K562 (cell line): ENCODE measurements around the gene DNAJB12. TPM values are rescaled to one million over a fixed set of nuclear protein-coding genes. Genes with fewer than 3 reads are reported as not detected.

Experiments
- BHLHE40 ChIP-seq: IDR thresholded peaks from 2 replicates; pipeline ENCODE4 v1.6.1; 2011; ENCODE audit warnings: low read length, improper control_type of control experiment
- CXXC5 ChIP-seq: fragments of 250-450 bp; sonication (Bioruptor Pico); IDR thresholded peaks from 2 replicates; pipeline ENCODE4 v1.8.0; 2022; ENCODE audit warnings: inconsistent platforms, mild to moderate bottlenecking, moderate library complexity
- FOS ChIP-seq: IDR thresholded peaks from 3 replicates; pipeline ENCODE4 v1.6.1; 2011; ENCODE audit not compliant: insufficient read length; ENCODE audit errors: extremely low read depth
- FOXP1 ChIP-seq: sonication (generic); formaldehyde crosslinking; IDR thresholded peaks from 2 replicates; pipeline ENCODE4 v1.8.0; 2022; ENCODE audit warnings: mild to moderate bottlenecking, missing genetic modification reagents
- HOMEZ ChIP-seq: fragments of 250-450 bp; sonication (Bioruptor Pico); IDR thresholded peaks from 2 replicates; pipeline ENCODE4 v1.4.0; 2020; ENCODE audit warnings: mild to moderate bottlenecking, moderate library complexity
- MEIS2 ChIP-seq: fragments of 450-650 bp; IDR thresholded peaks from 2 replicates; pipeline ENCODE4 v1.6.1; 2014; ENCODE audit warnings: mild to moderate bottlenecking; ENCODE audit not compliant: partially characterized antibody
- NCOA1 ChIP-seq: fragments of 450-650 bp; IDR thresholded peaks from 2 replicates; pipeline ENCODE4 v1.6.1; 2016; ENCODE audit warnings: low read depth
- NFXL1 ChIP-seq: fragments of 450-650 bp; formaldehyde crosslinking; IDR thresholded peaks from 2 replicates; pipeline ENCODE4 v1.4.0; 2021; ENCODE audit warnings: mild to moderate bottlenecking
- RBBP5 ChIP-seq: fragments of 200-600 bp; sonication (generic); IDR thresholded peaks from 2 replicates; pipeline ENCODE4 v1.6.1; 2012; ENCODE audit warnings: borderline replicate concordance, mild to moderate bottlenecking, low read length, control low read depth, inconsistent platforms; ENCODE audit not compliant: insufficient read depth, poor library complexity, severe bottlenecking
- SMAD3 ChIP-seq: fragments of 450-650 bp; formaldehyde crosslinking; conservative IDR thresholded peaks from 2 replicates; pipeline ENCODE4 v1.4.0; 2020; ENCODE audit warnings: mild to moderate bottlenecking
- STAT5A ChIP-seq: IDR thresholded peaks from 2 replicates; pipeline ENCODE4 v1.6.1; 2012; ENCODE audit warnings: low read length, inconsistent platforms, borderline replicate concordance
- TOE1 ChIP-seq, 2 experiments: fragments of 450-650 bp in 1 of 2; sonication (generic) in 1 of 2; formaldehyde crosslinking in 1 of 2; IDR thresholded peaks; 2 replicates each; pipeline versions ENCODE4 v1.7.1 to v1.8.0; 2016 to 2022; ENCODE audit warnings: borderline replicate concordance in 2 of 2, mild to moderate bottlenecking in 2 of 2, antibody characterized with exemption in 1 of 2, inconsistent platforms in 1 of 2, low read depth in 1 of 2, missing genetic modification reagents in 1 of 2, moderate library complexity in 1 of 2
- TSC22D4 ChIP-seq: fragments of 450-650 bp; IDR thresholded peaks from 2 replicates; pipeline ENCODE4 v1.6.1; 2016; ENCODE audit warnings: missing genetic modification characterization, missing biosample characterization, control low read depth
- ZFX ChIP-seq: sonication (generic); formaldehyde crosslinking; IDR thresholded peaks from 2 replicates; pipeline ENCODE4 v1.8.0; 2022; ENCODE audit warnings: mild to moderate bottlenecking, missing genetic modification reagents, moderate library complexity
- ZNF232 ChIP-seq: sonication (generic); formaldehyde crosslinking; IDR thresholded peaks from 2 replicates; pipeline ENCODE4 v1.8.0; 2022; ENCODE audit warnings: mild to moderate bottlenecking, missing genetic modification reagents
- polyA plus RNA-seq, 8 experiments: library from polyadenylated mRNA; depleted of rRNA in 4 of 8; stranded (reverse) in 5 of 8; unstranded in 3 of 8; fragments of >200 nt; fragmentation: Nextera tagmentation in 2 of 8; fragmentation: Illumina TruSeq in 1 of 8; extraction: Ambion mirVana in 2 of 8; extraction: Trizol in 1 of 8; gene quantifications; 2 replicates each; pipeline versions ENCODE4 v1.2.1 to v1.2.3, GENCODE V29; 2011 to 2014; ENCODE audit warnings: inconsistent platforms in 1 of 8, missing spikeins in 1 of 8
- total RNA-seq, 7 experiments: library from RNA; depleted of rRNA in 6 of 7; stranded (reverse); fragments of >200 nt in 6 of 7; fragmentation: Illumina TruSeq in 2 of 7; extraction: Trizol in 2 of 7; gene quantifications; 2 replicates each; pipeline versions ENCODE4 v1.2.1 to v1.2.3, GENCODE V29; 2011 to 2021; ENCODE audit warnings: low replicate concordance in 1 of 7
- TF ChIP-seq, protein P1 (sequence below): fragments of 450-650 bp; IDR thresholded peaks from 2 replicates; pipeline ENCODE4 v1.6.1; 2016; ENCODE audit warnings: borderline replicate concordance
- TF ChIP-seq, protein P2 (sequence below): IDR thresholded peaks from 2 replicates; pipeline ENCODE4 v1.6.1; 2014; ENCODE audit warnings: antibody characterized with exemption
- TF ChIP-seq, protein P3 (sequence below), 2 experiments: fragments of 450-650 bp in 1 of 2; IDR thresholded peaks; 2 replicates each; pipeline ENCODE4 v1.6.1; 2011 to 2017; ENCODE audit warnings: low read depth in 2 of 2, antibody characterized with exemption in 1 of 2, borderline replicate concordance in 1 of 2, low read length in 1 of 2, mild to moderate bottlenecking in 1 of 2, mixed read lengths in 1 of 2; ENCODE audit not compliant: control insufficient read depth in 1 of 2

DNAJB12 gene
- total and polyA plus RNA-seq, 9 of the 15 experiments (the other 6 are each of a cell fraction or from before 2014, with no cell fraction given), result 3.5 to 31.5 (median 20.3) TPM

DNA sequence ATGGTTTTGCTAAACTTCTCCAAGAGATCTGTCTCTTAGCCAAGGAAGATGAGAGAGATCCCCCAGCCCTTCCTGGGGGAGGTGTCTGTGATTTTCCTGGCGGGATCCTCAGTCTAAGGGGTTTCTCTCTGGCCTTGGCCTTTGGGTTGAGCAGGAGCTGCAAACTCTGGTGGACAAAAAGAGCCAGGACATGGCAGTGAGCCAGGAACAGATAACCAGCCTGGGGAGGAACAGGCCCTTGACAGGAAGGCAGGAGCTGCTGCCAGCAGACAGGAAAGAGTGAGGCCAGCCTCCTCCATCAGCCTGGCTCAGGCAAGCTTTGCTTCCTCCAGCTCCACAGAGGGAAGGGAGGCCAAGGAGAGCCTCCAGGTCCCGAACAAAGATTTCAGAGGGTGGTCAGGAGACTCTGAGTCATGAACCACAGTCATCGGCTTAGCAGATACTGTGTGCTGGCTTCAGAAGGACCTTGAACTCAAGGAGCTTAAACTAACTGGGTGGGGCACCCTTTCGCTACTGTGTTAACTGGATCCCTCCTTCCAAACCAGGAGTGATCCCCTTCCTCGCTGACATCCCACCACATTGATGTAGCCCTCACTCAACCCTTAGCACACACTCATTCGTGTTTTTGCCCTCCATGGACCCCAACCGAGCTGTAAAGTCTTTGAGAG, 46.3 kb downstream of the DNAJB12 start (continued):
- TF ChIP-seq, protein P1, sequence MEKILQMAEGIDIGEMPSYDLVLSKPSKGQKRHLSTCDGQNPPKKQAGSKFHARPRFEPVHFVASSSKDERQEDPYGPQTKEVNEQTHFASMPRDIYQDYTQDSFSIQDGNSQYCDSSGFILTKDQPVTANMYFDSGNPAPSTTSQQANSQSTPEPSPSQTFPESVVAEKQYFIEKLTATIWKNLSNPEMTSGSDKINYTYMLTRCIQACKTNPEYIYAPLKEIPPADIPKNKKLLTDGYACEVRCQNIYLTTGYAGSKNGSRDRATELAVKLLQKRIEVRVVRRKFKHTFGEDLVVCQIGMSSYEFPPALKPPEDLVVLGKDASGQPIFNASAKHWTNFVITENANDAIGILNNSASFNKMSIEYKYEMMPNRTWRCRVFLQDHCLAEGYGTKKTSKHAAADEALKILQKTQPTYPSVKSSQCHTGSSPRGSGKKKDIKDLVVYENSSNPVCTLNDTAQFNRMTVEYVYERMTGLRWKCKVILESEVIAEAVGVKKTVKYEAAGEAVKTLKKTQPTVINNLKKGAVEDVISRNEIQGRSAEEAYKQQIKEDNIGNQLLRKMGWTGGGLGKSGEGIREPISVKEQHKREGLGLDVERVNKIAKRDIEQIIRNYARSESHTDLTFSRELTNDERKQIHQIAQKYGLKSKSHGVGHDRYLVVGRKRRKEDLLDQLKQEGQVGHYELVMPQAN, result no peak
- TF ChIP-seq BHLHE40, result peak; percentile 77
- TF ChIP-seq HOMEZ (CRISPR knock-in tag), result 0 out of 2 replicates have a peak, but pooled peaks have one; percentile 13
- peak; percentile 60 for TF ChIP-seq MEIS2
- peak; percentile 82 for TF ChIP-seq CXXC5
- TF ChIP-seq, protein P2, sequence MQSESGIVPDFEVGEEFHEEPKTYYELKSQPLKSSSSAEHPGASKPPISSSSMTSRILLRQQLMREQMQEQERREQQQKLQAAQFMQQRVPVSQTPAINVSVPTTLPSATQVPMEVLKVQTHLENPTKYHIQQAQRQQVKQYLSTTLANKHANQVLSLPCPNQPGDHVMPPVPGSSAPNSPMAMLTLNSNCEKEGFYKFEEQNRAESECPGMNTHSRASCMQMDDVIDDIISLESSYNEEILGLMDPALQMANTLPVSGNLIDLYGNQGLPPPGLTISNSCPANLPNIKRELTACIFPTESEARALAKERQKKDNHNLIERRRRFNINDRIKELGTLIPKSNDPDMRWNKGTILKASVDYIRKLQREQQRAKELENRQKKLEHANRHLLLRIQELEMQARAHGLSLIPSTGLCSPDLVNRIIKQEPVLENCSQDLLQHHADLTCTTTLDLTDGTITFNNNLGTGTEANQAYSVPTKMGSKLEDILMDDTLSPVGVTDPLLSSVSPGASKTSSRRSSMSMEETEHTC, result peak; percentile 98
- TF ChIP-seq RBBP5, result peak; percentile 54
- TF ChIP-seq ZNF232 (CRISPR knock-in tag), result no peak
- no peak for TF ChIP-seq FOXP1 (CRISPR knock-in tag)
- TF ChIP-seq, protein P3, sequence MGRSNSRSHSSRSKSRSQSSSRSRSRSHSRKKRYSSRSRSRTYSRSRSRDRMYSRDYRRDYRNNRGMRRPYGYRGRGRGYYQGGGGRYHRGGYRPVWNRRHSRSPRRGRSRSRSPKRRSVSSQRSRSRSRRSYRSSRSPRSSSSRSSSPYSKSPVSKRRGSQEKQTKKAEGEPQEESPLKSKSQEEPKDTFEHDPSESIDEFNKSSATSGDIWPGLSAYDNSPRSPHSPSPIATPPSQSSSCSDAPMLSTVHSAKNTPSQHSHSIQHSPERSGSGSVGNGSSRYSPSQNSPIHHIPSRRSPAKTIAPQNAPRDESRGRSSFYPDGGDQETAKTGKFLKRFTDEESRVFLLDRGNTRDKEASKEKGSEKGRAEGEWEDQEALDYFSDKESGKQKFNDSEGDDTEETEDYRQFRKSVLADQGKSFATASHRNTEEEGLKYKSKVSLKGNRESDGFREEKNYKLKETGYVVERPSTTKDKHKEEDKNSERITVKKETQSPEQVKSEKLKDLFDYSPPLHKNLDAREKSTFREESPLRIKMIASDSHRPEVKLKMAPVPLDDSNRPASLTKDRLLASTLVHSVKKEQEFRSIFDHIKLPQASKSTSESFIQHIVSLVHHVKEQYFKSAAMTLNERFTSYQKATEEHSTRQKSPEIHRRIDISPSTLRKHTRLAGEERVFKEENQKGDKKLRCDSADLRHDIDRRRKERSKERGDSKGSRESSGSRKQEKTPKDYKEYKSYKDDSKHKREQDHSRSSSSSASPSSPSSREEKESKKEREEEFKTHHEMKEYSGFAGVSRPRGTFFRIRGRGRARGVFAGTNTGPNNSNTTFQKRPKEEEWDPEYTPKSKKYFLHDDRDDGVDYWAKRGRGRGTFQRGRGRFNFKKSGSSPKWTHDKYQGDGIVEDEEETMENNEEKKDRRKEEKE (IDR thresholded peaks at IDR 0.05; ENCODE audit: borderline replicate concordance in 1 of 2, control insufficient read depth in 1 of 2, low read depth in 2 of 2, low read length in 1 of 2), result 0 out of 4 replicates have a peak, but pooled peaks of 1 of the 2 experiments have one; percentile 74
- TF ChIP-seq TSC22D4 (tag), result no peak
- no peak for TF ChIP-seq STAT5A
- TF ChIP-seq NFXL1, result no peak
- TF ChIP-seq FOS, result peak; percentile 65
- peak; percentile 73 for TF ChIP-seq SMAD3
- peak; percentile 80 for TF ChIP-seq NCOA1
- TF ChIP-seq ZFX (CRISPR knock-in tag), result peak; percentile 77
- TF ChIP-seq TOE1 (IDR thresholded peaks at IDR 0.05; ENCODE audit: borderline replicate concordance), result peak; percentile 90
- no peak for TF ChIP-seq TOE1 (CRISPR knock-in tag; IDR thresholded peaks at IDR 0.05; ENCODE audit: borderline replicate concordance, low read depth)
